ENCODE data around the gene SKAP2. TPM values are rescaled to one million over a fixed set of nuclear protein-coding genes. Genes with fewer than 3 reads are reported as not detected.

SKAP2 gene
- total and polyA plus RNA-seq, 2 donors (not counting 3 experiments of a cell fraction or from before 2014, with no cell fraction given), result 4.0 to 27.6 TPM

- BruUV-seq (replicated peaks), result no TSS peak
- no peak overlapping the region for H3K27ac ChIP-seq (ENCODE audit: insufficient read depth, low read depth, low read length)
- H3K79me2 ChIP-seq (ENCODE audit: control insufficient read depth, insufficient read depth, low read length), result no peaks in the 10 kb centered on the region
- ChIA-PET POLR2A (no interaction called here), CTCF (interaction anchor here (2.7 kb wide), 1 partner anchor 11 kb away, joined by 8 read pairs; no protein-coding TSS in a partner anchor)
- H3K27me3 ChIP-seq (ENCODE audit: control insufficient read depth in 2 of 2, insufficient read depth in 2 of 2, low read length in 2 of 2), result no peaks in the 10 kb centered on the region
- H3K9me3 ChIP-seq (replicated peaks; ENCODE audit: control insufficient read depth, insufficient read depth, low read length), result no peaks in the 10 kb centered on the region
- no peak overlapping the region for H3K4me3 ChIP-seq (replicated peaks in 1 of 3; ENCODE audit: insufficient read depth in 1 of 3, low read depth in 1 of 3, low read length in 3 of 3)
- no peak overlapping the region for H2AFZ ChIP-seq (ENCODE audit: low read depth, low read length)
- FAIRE-seq (peak; percentile 33), DNase-seq (ENCODE audit: low read depth, low spot score) (no peak)
- peak; percentile 7 for TF ChIP-seq FOS (IDR thresholded peaks at IDR 0.05; ENCODE audit: borderline replicate concordance, insufficient read depth, low read length)
- TF ChIP-seq, protein P1, sequence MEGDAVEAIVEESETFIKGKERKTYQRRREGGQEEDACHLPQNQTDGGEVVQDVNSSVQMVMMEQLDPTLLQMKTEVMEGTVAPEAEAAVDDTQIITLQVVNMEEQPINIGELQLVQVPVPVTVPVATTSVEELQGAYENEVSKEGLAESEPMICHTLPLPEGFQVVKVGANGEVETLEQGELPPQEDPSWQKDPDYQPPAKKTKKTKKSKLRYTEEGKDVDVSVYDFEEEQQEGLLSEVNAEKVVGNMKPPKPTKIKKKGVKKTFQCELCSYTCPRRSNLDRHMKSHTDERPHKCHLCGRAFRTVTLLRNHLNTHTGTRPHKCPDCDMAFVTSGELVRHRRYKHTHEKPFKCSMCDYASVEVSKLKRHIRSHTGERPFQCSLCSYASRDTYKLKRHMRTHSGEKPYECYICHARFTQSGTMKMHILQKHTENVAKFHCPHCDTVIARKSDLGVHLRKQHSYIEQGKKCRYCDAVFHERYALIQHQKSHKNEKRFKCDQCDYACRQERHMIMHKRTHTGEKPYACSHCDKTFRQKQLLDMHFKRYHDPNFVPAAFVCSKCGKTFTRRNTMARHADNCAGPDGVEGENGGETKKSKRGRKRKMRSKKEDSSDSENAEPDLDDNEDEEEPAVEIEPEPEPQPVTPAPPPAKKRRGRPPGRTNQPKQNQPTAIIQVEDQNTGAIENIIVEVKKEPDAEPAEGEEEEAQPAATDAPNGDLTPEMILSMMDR (IDR thresholded peaks at IDR 0.05; ENCODE audit: extremely low read depth in 1 of 2, insufficient read depth in 1 of 2, low read depth in 1 of 2, low read length in 2 of 2), result no peak
- no peak for TF ChIP-seq POLR2A (IDR thresholded peaks at IDR 0.05; ENCODE audit: low read depth, low read length)
- TF ChIP-seq GATA2 (IDR thresholded peaks at IDR 0.05; ENCODE audit: insufficient read depth, insufficient read length, low read depth, low read length), result no peak
- no peak overlapping the region for H3K9ac ChIP-seq (replicated peaks; ENCODE audit: extremely low read depth, insufficient read depth, low read length)
- H3K36me3 ChIP-seq (ENCODE audit: control insufficient read depth in 2 of 2, extremely low read depth in 1 of 2, insufficient read depth in 2 of 2, low read length in 2 of 2), result no peaks in the 10 kb centered on the region
- no peaks in the 10 kb centered on the region for H3K4me1 ChIP-seq (ENCODE audit: control insufficient read depth, extremely low read depth, insufficient read depth, low read length)
- dilution Hi-C loops (cut with MboI; ENCODE audit: extremely low pct_ligation_motif_present, low sequenced_read_pairs) (no loop called here), intact Hi-C loops (cut with micrococcal nuclease) (loop anchor here (5.0 kb wide), 1 partner anchor 56 kb away; no protein-coding TSS in a partner anchor)
- H3K9me1 ChIP-seq (replicated peaks; ENCODE audit: control insufficient read depth, extremely low read depth, insufficient read depth, low read length), result no peaks in the 10 kb centered on the region
- H4K20me1 ChIP-seq (replicated peaks; ENCODE audit: control insufficient read depth, extremely low read depth, insufficient read depth, low read length), result no peaks in the 10 kb centered on the region
- H3K4me2 ChIP-seq (ENCODE audit: insufficient read depth, low read length), result no peak overlapping the region
Measured at GRCh38 chr7:26891400-26892350, 27.3 kb upstream of the SKAP2 start.
